ENCODE measurements around the gene SPINT3. TPM values are rescaled to one million over a fixed set of nuclear protein-coding genes. Genes with fewer than 3 reads are reported as not detected.

The SPINT3 gene, protein sequence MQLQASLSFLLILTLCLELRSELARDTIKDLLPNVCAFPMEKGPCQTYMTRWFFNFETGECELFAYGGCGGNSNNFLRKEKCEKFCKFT
- total RNA-seq: not detected
- long read RNA-seq: 0 reads

DNA sequence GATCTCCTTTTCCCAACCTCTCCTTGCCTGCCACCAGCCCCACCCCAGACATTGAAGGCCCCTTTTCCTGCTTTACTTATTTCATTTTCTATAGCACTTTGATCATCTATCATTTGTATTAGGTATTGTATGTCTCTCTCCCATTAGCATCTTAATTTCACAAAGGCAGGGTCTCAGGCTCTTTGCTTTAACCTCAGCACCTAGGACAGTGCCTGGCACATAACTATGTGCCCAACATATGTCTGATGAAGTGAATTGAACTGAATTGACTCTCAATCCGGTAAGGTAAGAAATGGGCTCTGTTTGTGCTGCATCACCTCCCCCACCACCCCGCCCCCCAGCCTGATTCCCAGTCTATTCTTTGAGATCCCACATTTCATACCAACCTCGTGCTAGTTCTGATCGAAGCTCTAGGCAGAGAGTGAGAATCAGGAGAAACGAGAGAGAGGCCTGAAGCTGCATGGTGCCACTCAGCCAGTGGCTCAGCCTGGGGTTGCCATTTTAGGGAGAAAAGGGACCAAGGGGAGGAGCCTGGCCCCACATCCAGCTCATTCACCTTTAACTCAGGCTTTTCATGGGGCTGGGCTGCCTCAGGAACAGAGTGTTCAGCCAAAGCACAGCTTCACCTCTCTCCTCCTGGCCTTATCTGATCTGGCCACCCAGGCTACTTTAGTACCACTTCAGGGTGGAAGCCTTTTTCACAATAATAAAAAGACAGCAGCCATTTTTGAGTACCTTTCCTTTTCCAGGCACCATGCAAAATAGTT lies at the start of gene SPINT3:
Gene SPINT3, minus strand, starts transcription at position 476 of the 767 bp plus-strand sequence. Its CDS starts 14 bp downstream, at position 462.
- DNase-seq (ENCODE audit: missing footprints) (no peak), ATAC-seq (no peak)
- intact Hi-C loops (cut with DNase I): no loop called here

DNA sequence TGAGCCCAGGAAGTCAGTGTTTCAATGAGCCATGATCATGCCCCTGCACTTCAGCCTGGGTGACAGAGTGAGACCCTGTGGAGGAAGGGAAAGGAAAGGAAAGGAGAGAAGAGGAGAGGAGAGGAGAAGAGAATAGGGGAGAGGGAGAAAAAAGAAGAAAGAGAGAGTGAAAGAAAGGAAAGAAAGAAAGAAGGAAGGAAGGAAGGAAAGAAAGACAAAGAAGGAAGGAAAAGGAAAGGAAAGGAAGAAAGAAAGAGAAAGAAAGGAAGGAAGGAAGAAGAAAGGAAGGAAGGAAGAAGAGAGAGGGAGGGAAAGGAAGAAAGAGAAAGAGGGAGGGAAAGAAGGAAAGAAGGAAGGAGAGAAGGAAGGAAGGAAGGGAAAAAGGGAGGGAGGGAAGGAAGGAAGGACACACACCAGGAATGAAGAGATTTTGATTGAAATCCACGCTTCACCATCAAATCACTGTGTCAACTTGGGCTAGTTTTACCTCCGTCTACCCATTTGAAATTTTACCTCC lies 49.4 kb upstream of the SPINT3 start:
- ATAC-seq: no peak
- intact Hi-C loops (cut with DNase I): no loop called here
- no peak for DNase-seq (ENCODE audit: missing footprints)

DNA sequence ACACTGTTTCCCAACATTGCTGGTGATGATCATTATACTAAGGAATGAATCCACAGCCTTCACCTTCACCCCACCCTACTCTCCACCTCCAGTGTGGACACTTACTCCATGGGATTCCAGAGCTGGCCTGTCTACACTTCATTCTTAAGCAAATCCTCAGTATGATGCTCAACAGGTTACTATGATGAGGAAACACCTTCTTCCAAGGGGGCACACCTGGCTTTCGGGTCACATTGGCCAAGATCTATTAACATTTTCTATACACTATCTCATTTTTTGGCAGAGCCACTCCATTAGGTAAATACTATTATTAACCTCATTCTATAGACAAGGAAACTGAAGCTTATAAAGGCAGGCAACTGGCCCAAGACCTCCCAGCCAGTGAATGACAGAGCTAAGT lies 39.8 kb upstream of the SPINT3 start:
- no peak for ATAC-seq
- DNase-seq (ENCODE audit: missing footprints): no peak
- intact Hi-C loops (cut with DNase I): no loop called here

DNA sequence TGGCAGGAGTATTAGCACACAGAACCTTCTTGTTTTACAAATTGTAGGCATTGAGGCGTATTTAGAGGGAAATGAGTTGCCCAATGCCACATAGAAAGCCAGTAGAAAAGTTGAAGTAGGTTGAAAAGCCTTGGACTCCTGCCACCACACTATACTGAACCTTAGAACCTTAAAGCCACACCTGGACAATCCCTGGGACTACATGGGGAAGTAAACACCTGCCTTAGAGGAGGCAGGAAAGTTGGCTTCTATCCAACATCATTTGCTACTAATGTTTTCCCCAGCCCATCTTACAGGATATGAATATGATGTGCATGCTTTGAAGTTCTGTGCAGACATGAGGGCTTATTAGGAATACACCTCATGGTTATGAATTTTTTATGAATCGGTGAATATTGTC lies 37.0 kb upstream of the SPINT3 start:
- ATAC-seq (no peak), DNase-seq (ENCODE audit: missing footprints) (no peak)

DNA sequence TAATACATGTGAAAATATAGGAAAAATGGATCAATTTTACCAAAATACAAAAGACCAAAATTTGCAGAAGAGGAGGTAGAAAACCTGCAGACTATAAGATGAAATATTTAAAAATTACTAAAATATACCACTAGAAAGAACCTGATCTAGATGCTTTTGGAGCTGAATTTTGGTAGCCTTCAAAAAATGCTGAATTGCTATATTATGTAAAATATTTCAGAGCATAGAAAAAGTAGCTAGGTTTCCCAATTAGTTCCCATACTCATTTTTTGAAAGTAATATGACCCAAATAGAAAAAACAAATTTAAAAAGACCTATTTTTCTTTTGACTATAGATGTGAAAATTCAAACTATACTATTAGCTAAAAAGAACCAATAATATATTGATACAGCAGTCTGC lies 35.3 kb upstream of the SPINT3 start:
- DNase-seq (ENCODE audit: missing footprints) (no peak), ATAC-seq (no peak)
- intact Hi-C loops (cut with DNase I): no loop called here

More for the DNA sequence above, 37.0 kb upstream of the SPINT3 start:
- intact Hi-C loops (cut with DNase I): no loop called here

DNA sequence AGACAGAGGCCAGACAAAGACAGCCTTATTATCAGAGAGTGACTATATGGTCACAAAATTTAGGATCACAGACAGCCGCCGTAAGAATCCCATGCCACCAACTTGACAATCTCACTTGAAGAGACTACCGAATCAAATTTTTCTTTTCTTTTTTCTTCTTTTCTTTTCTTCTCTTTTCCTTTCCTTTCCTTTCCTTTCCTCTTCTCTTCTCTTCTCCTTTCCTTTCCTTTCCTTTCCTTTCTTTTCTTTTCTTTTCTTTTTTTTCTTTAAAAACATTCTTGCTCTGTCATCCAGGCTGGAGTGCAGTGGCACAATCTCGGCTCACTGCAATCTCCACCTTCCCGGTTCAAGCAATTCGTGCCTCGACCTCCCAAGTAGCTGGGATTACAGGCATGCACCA lies 33.0 kb upstream of the SPINT3 start:
- intact Hi-C loops (cut with DNase I): no loop called here
- ATAC-seq: no peak

DNA sequence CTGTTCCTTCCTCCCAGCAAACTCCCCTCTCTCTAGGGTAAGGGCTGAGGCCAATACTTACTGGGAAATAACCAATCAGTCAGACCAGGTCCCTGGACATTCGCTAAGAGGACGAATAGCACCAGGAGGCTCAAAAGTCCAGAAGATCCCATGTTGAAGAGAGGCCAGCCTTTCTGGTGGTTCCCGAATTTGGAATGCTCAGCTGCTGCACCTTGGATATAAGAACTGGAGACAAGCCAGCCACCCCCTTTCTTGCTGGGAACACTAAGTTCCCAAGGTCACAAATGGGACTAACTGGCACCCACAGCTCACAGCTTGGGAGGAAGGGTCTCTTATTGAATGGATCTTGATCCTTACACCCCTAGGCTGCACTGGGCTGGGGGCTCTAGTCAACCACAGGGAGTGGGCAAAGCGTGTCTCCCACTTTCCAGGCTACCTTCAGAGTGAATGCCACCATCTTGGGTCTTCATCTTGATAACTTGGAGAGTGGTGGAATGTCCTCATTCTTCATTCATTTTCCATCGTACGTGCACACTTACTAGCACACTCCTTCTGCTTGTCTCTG lies 31.9 kb upstream of the SPINT3 start, which contains the start of gene EPPIN:
Gene EPPIN, minus strand, starts transcription at position 196 of the 565 bp plus-strand sequence. Its CDS starts 44 bp downstream, at position 152.
- ATAC-seq: no peak
- DNase-seq (ENCODE audit: missing footprints): no peak
- intact Hi-C loops (cut with DNase I): no loop called here

More for the DNA sequence above, 33.0 kb upstream of the SPINT3 start:
- no peak for DNase-seq (ENCODE audit: missing footprints)

DNA sequence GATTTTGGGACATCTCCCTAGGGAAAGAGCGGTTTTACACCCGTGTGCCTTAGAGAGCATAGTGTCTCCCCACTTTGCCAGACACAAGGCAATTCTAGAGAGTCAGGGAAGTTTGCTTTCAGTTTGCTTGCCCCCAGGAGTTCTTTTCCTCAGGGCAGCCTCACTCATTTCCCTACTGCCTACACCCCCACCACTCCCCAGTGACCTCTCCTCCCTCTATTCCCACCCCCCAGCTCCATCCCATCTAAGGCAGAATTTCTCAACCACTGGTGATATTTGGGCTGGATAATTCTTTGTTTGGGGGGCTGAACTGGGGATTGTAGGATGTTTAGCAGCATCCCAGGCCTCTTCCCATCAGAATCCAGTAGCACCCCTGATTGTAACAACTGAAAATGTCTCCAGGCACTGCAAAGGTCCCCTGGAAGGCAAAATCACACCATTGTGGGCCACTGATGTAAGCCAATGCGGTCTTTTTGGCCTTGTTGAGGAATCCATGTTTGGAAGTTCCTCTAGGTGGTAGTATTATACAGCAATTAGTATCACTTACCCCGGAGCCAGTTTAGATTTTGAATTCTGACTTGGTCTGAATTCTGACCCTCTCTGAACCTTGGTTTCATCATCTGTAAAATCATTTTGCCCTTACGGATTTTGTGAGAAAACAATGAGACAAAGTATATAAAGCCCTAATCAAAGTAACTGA lies 30.5 kb upstream of the SPINT3 start:
- ATAC-seq (no peak), DNase-seq (ENCODE audit: missing footprints) (no peak)
- intact Hi-C loops (cut with DNase I): no loop called here

DNA sequence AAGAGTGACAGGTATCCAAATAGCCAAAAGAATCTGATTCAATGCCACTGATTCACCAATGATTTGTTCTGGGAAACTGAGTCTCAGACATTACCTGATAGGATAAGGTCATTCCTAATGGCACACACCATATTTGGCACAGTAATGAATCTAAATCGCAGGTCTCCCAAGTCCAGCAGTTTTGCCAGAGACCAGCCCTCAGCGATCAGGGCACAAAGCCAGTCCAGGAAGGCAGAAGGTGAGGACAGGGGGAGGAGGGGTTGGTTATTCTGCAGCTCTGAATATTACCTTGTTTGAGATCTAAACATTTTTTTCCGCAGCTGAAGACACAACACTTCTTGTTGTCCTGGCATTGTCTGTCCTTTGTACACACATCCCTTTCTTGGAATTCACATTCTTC lies 29.9 kb upstream of the SPINT3 start:
- intact Hi-C loops (cut with DNase I): no loop called here
- no peak for ATAC-seq

DNA sequence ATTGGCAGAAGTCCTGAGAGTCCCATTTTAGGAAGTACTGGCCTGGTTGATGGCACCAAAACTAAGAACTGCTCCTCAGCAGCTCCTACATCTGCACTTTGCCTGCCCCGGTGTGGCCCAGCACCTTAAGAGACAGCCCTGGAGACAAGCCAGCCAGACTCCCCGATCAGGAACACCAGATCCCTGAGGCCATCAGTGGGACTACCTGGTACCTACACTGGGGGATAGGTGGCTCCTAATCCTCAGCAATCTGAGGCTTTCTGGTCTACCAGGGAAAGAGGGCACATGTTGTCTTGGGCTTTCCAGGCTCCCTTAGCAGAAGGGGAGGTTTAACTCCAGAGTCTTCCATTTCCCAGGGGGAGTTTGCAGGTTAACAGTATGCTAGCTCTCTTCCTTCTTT lies 24.0 kb upstream of the SPINT3 start, which contains the start of gene WFDC6:
Gene WFDC6, minus strand, starts transcription at position 101 of the 400 bp plus-strand sequence. Its CDS starts 75 bp downstream, at position 26.
- intact Hi-C loops (cut with DNase I): no loop called here
- DNase-seq (ENCODE audit: missing footprints): no peak
- ATAC-seq: no peak

More for the DNA sequence above, 29.9 kb upstream of the SPINT3 start:
- no peak for DNase-seq (ENCODE audit: missing footprints)

DNA sequence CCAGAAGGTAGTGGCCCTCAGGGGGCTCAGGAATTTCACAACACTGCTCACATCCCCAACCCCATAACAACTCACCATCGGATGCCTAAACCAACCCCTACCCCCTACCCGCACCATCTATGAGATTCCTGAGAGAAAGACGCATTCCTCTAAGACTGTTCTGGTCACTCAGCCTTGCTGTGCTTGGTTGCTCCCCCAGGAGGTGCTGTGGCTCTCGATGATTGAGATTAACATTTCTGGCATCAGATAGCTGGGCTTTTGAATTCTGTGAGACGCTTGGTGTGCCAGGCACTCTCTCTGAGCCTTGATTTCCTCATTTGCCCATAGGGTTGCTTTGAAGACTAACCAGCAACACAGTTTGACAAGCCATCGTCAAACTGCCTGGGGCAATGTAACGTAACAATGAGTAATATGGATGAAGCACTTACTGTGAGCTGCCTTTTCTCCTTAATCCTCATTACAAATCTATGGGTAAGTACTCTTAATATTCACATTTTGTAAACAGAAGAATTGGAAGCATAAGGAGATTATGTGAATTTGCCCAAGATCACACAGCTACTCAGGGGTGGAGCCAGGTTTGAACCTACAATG lies 22.9 kb upstream of the SPINT3 start:
- ATAC-seq (no peak), DNase-seq (ENCODE audit: missing footprints) (no peak)
- intact Hi-C loops (cut with DNase I): no loop called here

DNA sequence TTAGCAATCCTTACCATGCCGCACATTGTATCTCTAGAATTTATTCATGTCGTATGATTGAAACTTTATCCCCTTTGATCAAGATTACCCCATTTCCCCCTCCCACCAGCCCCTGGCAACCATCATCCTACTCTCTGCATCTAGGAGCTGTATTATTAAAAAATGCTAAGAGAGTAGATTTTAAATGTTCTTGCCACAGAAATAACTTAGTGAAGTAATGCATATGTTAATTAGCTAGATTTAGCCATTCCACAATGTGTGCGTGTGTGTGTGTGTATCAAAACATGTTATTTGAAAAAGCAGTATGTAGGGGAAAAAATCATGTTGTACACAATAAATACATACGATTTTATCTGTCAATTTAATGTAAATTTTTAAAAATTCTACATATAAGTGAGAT lies 11.9 kb upstream of the SPINT3 start:
- DNase-seq (ENCODE audit: missing footprints): no peak
- ATAC-seq: no peak
- intact Hi-C loops (cut with DNase I): no loop called here

DNA sequence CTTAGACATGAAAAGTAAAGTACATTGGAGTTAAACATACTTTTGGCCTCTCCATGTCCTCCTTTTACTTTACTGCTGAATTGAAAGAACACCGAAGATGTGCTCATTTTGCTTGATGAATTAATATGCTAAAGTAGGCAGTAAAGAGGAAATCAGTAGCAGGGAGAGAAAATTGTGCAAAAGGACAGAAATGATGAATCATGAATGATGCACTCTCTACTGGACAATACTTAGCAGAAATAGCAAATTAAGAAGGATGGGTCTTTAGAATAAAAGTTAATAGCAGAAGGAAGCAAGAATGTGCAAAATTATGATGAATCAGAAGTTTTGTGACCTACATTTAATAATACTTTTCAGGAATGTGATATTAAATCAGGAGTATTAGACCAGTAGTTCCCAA lies 8.4 kb upstream of the SPINT3 start:
- ATAC-seq (no peak), DNase-seq (ENCODE audit: missing footprints) (no peak)
- intact Hi-C loops (cut with DNase I): no loop called here

DNA sequence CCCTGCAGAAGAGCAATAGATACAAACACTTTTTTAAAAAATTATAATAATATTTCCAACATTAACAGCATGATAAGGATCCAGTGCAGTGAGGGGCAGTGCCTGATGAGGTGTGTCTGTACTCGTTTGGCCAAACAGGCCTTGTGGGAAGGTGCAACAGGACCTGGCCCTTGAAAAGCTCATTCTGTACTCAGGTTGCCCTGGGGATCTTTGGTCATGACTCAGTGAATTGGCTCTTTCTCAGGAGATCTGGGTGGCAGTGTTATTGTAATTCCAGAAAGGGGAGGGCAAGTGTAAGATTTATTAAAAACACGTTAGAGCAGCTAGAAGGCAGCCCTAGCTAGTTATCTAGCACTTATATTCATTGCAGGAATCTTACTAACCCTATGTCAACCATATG lies 2.9 kb upstream of the SPINT3 start:
- ATAC-seq: no peak
- intact Hi-C loops (cut with DNase I): no loop called here
- no peak for DNase-seq (ENCODE audit: missing footprints)

DNA sequence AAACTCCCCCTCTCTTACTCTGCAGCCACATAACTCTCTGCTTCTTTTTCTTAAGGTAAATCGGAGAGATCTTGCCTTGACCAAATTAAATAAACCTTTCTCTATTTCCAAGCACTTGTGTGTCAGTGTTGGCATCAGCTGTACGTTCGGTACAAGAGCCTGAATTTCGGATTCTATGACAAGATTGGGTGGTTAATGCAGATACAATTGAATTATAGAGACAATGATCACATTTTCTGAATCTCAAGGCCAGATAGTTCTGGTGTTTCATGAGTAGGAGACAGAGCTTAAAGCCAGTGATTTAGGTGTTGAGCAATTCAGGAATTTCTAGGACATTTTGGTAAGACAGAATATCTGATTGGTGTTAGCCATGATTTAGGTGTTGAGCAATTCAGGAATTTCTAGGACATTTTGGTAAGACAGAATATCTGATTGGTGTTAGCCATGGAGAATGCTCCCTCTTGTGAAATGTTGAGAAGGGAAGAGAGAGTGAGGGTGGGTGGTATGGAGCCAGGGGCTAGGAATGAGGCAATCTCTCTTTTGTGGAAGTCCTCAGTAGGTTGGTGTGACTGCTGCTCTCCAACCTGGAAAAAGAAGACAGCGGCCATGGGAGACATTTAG lies 5.1 kb downstream of the SPINT3 start:
- no peak for DNase-seq (ENCODE audit: missing footprints)
- intact Hi-C loops (cut with DNase I): no loop called here
- no peak for ATAC-seq

DNA sequence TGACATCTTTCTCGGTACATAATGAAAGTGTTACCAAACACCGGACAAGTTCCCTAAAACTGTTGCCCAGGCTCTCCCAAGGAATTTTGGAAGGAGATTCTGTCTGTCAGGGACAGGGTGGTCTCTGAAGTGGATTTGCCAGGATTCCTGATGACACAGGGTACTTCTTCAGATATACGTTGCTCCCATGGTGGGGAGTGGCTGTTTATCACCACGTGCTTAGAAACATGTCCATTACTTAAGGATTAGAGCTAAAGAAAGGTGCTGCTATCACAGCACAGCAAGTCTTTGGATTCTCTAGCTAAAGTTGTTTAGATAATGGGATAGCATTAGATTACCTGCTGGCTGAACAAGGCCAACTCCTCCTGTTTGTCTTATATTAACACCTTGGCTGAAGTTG lies 6.3 kb downstream of the SPINT3 start:
- ATAC-seq (no peak), DNase-seq (ENCODE audit: missing footprints) (no peak)
- intact Hi-C loops (cut with DNase I): no loop called here

DNA sequence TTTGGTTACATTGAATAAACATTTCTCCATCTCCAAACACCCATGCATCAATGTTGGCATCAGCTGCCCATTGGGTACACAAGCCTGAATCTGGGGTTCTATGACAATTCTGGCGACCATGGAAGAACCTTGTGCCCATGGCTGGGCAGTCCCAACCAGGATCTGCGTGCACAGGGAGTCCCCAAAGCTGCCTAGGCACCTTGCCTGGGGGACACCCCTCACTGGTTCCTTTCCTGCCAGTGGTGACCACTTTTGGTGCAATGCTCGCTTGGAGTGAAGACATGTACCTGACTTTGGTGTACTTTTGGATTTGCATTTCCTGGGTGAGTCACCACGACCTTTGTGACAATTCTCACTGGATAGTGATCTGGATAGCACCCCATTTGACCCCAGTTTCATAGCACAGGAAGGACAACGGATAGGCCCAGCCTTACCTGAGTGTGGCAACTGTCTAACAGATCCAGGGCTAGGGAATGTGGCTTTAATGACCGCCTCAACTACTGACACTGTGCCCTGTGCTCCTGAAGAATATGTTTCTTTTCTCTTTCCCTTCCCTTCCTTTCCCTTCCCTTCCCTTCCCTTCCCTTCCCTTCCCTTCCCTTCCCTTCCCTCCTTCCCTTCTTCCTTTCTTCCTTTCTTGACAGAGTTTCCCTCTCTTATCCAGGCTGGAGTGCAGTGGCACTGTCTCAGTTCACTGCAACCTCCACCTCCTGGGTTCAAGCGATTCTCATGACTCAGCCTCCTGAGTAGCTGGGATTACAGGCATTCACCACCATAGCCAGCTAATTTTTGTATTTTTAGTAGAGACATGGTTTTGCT lies 7.1 kb downstream of the SPINT3 start:
- intact Hi-C loops (cut with DNase I): no loop called here
- DNase-seq (ENCODE audit: missing footprints) (no peak), ATAC-seq (no peak)
